Endothelial cell of hepatic sinusoid (primary cell): ENCODE results near the gene MFAP2.

Experiments used
- in situ Hi-C: cut with HindIII; loops from 2 replicates; pipeline ENCODE4 v1.10.0; 2017; ENCODE audit warnings: low sequenced_read_pairs

The MFAP2 gene, protein sequence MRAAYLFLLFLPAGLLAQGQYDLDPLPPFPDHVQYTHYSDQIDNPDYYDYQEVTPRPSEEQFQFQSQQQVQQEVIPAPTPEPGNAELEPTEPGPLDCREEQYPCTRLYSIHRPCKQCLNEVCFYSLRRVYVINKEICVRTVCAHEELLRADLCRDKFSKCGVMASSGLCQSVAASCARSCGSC

DNA sequence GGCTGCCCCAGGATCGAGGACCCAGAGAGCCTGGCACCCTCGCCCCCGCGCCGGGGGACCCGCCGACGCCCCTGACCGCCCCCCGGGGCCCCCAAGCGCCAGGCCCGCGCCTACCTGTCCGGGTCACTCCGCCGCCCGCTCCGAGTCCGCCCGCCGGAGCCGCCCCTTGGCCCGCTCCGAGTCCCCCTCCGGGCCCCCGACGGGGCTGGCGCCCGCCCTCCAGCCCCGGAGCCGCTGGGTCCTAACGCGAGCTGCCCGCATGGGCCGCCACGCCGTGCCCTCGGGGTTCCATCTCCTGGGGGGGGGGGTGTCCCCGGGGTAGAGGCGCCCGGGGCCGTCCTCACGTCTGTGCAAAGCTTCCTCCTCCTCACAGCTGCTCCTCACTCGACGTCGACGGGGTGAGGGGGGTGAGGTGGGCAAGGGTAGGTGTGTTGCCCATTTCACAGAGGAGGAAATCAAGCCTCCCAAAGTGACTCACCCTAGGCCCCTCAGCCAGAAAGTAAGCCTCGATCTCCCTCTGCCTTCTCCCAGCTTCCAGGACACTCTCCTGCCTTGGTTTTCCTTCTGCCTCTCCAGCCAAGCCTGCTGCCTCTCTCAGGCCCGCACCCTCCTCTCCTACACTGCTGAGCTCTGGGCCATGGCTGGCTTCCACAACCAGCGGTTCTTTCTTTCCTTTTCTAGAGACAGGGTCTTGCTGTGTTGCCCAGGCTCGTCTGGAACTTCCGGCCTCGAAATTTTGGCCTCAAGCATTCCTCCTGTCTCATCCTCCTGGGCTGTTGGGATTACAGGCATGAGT lies at the start of gene MFAP2:
Gene MFAP2 (minus strand): TSS at position 148 of the 796 bp plus-strand sequence. CDS start 2,347 bp downstream, outside the sequence.
- in situ Hi-C loops: no loop called here

DNA sequence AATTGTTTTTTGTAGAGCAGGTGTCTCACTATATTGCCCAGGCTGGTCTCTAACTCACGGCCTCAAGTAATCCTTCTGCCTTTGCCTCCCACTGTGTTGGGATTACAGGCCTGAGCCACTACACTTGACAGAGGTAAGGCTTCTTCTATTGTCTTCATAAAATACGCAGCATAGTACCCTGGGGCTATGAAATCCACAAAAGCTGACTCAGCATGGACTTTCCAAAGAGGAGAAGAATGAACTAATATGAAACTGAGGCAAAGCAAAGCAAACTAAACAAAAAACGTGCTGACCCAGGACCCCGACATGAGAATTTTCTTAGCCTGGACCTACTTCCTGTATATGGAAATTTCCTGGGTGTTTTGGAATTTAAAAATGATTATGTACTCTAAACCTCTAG lies 49.8 kb upstream of the MFAP2 start:
- in situ Hi-C loops: loop anchor here (25.0 kb wide), 1 partner anchor 418 kb away; the partner anchor contains the start of gene NBPF1

DNA sequence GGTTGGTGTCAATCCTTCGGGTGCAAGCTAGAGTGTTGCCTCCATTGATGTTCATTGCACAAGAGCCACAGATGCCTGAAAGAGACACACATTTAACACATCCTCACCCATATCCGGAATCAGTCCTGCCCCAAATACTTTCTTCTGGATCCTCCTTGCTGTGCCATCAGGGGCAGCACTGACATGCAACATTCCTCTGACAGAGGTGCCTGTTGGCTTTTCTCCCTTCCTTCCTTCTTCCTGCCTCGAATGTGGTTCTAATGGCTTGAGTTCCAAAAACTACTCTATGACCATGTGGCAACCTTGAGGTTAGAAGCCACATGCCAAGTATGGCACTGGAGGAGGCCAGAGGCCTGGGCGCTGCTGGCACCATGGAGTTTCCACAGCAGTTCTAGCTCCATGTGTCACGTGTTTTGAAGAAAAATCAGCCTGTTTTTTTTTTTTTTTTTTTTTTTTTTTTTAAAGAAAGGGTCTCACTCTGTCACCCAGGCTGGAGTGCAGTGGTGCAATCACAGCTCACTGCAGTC lies 48.3 kb upstream of the MFAP2 start:
- in situ Hi-C loops: loop anchor here (25.0 kb wide), 1 partner anchor 416 kb away; the partner anchor contains the start of gene NBPF1

DNA sequence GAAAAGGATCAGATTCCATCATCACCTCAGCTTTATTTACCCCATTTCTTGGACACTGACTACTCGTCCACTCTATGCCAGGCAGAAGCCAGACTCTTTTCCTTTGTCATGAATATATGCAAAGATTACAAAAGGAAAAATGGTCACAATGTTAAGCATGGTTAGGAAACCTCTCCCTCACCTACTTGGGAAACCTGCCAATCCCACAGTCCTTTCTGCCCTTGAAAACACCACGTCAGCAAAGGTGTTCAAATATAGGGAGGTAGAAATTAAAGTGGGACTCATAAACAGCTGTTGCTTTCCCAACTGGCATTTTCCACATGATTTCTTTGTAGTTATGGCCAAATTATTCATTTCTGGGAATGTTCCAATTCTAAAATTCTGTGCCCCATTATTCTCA lies 47.5 kb upstream of the MFAP2 start:
- in situ Hi-C loops: loop anchor here (25.0 kb wide), 1 partner anchor 416 kb away; the partner anchor contains the start of gene NBPF1

DNA sequence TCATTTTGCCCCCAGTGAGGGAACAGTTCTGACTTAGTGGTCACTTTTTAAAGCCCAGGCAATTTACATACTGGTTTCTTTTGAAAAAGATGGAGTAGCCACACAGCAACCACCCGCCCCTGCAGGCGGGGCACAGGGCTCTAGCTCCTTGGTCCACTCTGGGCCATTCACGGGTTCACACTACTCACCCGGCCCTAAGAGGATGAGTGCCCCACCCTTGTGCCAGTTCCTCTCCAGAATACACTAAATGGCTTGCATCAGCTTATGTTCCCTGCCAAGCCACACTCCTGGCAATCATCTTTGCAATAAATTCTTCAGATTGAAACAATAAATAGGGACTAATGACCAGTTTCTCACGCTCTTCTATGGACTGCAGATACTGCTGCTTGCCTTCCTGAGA lies 47.0 kb upstream of the MFAP2 start:
- in situ Hi-C loops: loop anchor here (25.0 kb wide), 1 partner anchor 415 kb away; the partner anchor contains the start of gene NBPF1

DNA sequence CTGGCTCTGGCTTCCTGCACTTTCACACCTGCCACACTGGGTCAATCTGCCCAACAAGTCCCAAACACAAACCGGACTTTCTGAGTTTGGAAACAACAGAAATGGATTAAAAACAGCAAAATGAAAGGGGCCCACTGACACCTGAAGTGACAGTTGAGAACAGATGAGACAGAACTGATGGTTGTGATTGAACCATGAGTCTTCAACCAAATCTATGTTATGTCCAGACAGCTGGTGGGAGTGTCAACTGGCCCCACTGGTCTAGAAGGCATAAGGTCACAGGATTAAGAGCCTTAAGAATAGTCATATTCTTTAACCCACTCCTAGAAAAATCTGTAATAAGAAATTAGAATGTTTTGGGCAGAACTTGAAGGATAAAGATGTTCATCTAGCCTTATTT lies 44.3 kb upstream of the MFAP2 start:
- in situ Hi-C loops: loop anchor here (25.0 kb wide), 1 partner anchor 412 kb away; the partner anchor contains the start of gene NBPF1

DNA sequence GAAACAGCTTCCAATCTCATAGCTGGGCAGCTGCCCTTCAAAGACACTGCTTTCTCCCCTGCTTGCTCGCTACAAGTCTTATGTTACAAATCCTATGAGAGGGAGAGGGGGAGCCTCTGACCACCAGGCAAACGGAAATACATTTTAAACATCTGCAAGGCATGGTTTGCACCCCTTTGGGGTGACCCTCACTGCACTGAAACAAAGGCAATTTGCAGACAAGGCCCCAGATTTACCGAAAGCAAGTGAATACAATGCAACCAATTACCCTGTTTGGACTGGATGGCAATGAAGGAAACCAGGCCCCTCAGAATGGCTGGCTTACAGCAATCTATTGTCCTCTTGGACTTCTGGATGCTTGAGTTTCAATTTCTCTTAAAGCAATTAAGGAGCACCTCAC lies 43.2 kb upstream of the MFAP2 start:
- in situ Hi-C loops: no loop called here

DNA sequence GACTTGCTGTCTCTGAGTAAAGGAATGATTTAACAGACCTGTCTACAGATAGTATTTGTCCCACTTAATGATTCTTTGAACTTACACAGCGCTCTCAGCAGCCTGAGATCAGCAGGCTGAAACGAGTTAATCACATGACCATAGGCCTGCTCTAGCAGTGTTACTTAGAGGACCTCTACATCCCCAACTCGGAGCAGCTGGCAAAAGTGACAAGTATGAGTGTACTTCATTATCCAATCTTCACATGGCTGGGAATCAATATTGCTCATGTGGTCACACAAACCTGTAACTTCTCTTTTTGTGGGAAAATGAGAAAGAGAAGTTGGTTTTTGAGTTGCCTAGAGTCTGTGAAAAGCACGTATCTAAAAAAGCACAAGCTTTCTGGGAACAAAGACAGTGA lies 42.7 kb upstream of the MFAP2 start:
- in situ Hi-C loops: no loop called here

DNA sequence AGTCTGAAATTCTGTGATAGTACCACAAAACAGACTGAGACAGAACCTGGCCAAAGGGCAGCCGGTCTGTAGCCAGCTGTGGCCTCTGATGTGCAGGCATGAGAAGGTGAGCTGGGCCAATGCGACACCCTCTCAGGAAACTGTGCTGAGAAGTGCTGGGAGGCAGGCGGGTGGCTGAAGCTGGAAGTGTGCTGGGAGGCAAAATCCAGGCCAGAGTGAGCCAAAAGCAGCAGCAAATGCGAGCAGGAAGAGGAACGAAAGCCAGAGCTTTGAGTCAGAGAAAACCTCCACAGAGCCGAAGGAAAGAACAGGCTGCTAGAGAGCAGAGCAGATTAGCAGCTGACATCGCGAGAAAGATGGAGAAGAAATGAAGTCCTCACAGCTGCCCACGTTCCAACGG lies 41.5 kb upstream of the MFAP2 start:
- in situ Hi-C loops: no loop called here

DNA sequence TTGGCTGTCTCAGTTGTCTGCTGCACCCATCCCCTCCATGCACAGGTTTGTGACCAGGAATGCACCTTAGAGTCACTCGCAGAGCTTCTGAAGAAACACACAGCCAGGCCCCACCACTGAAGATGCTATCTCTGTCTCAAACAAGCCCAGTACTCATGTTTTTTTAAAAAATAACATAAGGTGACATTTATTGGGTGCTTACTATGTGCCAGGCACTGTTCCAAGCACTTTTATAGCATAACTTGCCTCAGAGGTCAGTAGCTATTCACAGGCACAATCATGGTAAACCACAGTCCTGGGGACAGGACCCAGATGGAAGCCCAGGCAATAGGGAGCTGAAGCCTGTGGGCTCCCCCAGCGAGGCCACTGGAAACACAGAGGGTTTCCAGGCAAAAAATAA lies 40.1 kb upstream of the MFAP2 start:
- in situ Hi-C loops: no loop called here

DNA sequence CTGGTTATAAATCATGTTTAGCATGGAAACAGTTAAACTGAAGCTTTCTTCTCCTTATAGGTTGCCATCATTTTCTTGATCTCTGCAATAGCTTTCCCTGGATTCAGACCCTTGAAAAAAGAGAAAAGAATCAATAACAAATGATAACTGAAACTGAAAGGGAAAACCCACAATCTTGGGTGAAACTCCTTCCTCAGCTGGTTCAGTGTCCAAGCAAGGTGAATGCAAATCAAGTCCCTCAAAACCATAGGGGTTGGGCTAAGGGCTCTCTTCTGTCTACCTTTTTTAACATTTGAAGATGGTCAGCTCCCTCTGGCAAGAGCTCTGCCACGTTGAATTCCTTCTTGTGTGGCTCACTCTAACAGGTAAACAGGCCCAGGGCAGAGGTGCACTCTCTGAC lies 38.4 kb upstream of the MFAP2 start:
- in situ Hi-C loops: loop anchor here (10.0 kb wide), 3 partner anchors 64 to 356 kb away; partner anchors contain the start of gene PADI6

DNA sequence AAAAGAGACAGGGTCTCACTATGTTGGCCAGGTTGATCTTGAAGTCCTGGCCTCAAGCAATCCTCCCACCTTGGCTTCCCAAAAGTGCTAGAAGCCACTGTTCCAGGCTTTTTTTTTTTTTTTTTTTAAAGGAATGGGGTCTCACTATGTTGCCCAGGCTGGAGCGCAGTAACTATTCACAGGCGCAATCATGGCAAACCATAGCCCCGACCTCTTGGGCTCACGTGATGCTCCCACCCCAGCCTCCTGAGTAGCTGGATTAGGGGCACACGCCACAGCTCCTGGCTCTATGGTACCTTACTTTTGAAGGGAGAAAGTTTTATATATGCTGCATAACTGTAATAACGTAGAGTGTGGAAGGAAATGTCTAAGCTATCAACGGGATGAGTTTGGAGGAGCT lies 37.0 kb upstream of the MFAP2 start:
- in situ Hi-C loops: loop anchor here (10.0 kb wide), 3 partner anchors 63 to 357 kb away; partner anchors contain the start of gene PADI6

DNA sequence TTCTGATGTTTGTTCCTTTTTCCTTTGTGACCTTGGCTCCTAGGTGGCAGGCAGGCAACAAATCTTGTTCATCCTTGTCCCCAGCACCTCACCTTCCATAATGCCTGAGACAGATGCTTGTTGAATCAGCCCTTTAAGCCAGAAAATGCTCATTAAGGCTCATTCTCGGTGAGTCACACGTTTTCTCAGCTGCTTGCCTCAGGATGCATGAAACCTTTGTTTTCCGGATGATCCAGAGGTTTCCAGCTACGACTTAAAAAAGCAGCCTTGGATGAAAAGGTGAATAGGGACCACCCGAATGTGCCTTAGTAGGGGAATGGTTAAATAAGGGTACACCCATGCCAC lies 35.9 kb upstream of the MFAP2 start:
- in situ Hi-C loops: loop anchor here (10.0 kb wide), 3 partner anchors 61 to 359 kb away; partner anchors contain the start of gene PADI6

DNA sequence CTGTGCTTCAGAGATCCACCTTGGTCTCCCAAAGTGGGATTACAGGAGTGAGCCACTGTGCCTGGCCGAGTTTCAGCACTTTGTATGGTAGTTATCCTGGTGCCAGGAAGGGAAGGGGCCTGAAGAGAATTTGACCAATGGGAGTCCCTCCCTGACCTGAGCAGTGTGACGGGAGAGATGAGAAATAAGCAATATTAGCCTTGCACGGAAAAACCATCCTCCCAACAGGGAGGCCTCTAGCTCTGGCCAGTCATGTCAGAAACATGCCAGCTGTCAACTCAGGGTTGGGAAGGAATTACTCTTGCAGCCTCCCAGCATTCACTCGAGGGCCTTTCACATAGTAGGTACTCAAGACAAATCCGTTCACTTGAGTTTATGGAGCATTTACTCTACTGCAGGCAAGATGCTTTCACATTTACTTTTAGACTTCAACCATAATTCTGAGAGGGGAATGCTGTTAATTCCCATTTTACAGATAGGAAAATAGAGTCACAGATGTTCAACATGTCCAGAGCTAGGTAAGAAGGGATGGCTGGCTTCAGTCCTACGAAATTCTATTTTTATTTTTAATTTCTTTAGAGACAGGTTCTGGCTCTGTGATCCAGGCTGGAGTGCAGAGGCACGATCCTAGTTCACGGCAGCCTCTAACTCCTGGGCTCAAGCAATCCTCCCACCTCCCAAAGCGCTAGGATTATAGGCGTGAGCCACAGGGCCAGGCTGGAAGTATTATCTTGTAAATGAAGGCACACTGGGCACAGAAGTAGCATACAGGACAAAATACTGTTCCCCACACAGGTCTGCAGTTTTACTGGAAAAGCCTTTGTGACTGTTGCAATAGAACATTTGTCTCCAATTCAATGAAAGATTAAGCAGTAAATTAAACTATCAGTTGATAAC lies 34.5 kb upstream of the MFAP2 start:
- in situ Hi-C loops: loop anchor here (5.0 to 10.0 kb wide), 4 partner anchors 60 to 360 kb away; partner anchors contain the start of genes CROCC and PADI6

DNA sequence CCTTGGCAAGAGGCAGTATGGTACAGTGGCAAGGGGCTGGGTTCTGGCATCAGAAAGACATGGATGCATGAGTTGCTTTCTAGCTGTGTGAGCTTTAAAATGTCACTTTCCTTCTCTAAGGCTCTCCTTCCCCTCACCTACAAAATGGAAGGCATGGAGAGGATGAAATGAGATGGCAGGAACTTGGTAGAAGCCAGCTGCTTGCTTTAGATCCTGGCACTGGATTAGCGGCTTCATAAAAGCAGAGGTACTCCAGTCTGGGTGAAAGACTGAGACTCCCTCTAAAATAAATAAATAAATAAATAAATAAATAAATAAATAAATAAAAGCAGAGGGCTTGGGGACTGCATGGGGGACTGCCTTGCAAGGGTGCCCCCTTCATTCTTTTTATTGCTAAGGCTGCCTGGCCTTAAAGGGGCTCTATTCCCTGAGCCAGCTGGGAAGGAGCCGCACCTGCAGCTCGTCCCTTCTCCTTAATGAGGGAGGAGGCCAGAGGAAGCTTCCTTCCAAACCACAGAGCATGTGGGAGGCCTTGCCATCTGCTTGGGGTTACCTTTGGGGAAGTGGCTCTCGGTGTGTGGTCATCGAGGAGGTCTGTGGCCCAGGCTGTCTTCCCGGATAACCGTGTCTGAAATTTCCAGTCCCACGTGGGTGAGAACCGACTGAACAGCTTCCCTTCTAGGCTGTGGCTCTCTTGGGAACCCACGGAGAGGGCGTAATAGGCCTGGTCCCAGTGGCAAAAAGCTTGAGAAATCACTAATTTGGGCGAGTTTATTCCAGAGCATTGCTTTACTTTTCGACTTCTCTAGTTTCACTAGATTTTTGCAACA lies 33.3 kb upstream of the MFAP2 start:
- in situ Hi-C loops: loop anchor here (5.0 to 10.0 kb wide), 4 partner anchors 59 to 361 kb away; partner anchors contain the start of genes CROCC and PADI6

DNA sequence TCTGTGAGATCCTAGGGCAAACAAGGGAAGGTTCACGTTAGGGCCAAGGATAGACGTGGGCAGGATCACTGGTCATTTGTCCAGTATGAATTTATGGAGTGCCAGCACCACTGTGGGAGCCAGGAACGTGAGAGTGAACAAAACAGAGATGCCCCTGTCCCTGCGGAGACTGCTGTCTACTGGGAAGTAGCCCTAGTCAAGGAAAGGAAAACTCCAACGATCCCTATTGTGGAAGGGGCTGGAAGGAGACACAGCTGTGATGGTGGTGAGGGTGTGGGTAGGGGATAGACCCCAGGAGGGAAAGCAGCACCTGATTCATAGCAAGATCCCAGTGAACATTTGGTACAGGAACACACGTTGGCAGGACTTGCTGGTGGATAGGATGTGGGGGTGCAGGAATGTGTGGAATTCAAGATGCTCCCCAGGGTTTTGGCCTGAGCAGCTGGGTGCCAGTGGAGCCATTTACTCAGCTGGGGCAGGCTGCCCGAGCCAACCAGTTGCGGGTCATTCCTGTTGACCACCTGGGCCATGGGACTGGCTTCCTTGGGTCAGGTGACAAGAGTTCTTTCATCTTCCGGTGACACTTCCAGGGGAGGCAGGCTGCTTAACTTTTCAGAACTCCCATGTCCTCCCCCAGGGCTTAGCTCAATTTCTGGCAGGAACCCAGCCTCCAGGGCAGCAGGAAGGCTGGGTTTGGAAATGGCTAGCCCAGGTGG lies 32.5 kb upstream of the MFAP2 start:
- in situ Hi-C loops: loop anchor here (5.0 to 10.0 kb wide), 4 partner anchors 58 to 362 kb away; partner anchors contain the start of genes CROCC and PADI6

DNA sequence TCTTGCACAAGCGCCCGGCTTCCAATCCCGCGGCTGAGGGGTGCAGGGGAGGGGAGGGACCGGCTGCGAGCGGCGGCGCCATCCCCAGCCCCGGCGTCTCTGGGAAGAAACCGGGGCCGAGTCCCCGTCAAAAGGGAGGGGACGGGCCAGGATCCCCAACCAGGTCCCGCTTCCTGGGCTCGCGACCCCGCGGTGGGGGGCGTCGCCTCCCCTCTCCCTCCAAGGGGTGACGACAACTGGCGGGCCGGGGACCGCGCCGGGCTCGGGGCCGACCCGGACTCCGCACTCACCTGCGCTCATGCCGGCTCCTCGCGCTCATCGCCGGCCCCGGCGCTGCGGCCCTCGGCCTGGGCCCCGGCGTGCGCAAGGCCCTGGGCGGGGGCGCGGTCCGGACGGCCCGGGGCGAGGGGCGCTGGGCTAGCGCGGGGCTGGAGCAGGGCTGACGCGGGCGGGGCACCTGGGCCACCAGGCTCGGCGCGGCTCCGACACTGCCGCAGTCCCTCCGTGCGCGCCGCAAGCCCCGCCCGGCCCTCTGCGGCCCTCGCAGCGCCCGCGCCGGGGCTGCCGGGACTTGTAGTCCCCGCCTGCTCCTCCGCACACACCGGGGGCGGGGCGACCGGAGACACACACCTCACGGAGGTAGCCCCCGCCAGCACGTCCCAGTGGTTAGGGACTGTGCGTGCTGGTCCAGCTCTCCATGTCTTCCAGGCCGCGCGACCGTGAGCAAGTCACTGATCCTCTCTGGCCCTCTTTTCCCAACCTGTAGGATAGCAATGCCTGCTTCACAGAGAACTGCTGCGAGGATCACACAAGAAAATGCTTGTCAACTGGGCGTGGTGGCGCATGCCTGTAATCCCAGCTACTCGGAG lies 31.3 kb upstream of the MFAP2 start, which contains the start of gene ATP13A2:
Gene ATP13A2 (minus strand): TSS at position 490 of the 869 bp plus-strand sequence. CDS start 190 bp downstream, at position 300.
- in situ Hi-C loops: loop anchor here (5.0 to 10.0 kb wide), 4 partner anchors 57 to 363 kb away; partner anchors contain the start of genes CROCC and PADI6

DNA sequence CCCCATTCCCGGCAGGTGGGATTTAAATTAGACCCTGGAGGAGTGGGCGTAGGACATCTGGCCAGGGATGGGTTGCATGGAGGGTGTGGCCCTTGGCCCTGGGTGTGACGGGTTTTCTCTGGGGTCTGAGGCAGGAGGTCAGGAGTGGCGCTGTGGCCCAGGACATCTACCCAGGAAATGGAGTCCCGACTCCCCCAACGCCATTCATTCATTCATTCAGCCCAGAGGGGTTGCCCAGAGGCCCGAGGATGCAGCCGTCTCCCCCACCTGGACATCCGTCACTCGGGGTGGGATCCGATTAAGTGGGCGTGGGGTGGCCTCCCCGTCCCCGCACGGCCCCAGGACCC lies 30.6 kb upstream of the MFAP2 start:
- in situ Hi-C loops: loop anchor here (5.0 to 10.0 kb wide), 4 partner anchors 56 to 364 kb away; partner anchors contain the start of genes CROCC and PADI6
